Measurements from ENCODE around the gene MAST4.

- no peak for TF ChIP-seq CTCF (IDR thresholded peaks at IDR 0.05; ENCODE audit: insufficient read depth, low read length)
- TF ChIP-seq GABPA (IDR thresholded peaks at IDR 0.05; ENCODE audit: low read depth) = no peak
- TF ChIP-seq REST (IDR thresholded peaks at IDR 0.05; ENCODE audit: insufficient replicate concordance, low read depth) = no peak
- no peak for TF ChIP-seq POLR2AphosphoS5 (IDR thresholded peaks at IDR 0.05; ENCODE audit: low read depth)
- no peak for TF ChIP-seq SPI1 (IDR thresholded peaks at IDR 0.05; ENCODE audit: borderline replicate concordance, low read depth)
These were observed 617.8 kb downstream of the MAST4 start for GRCh38 chr5:67214036-67214435.
